CD1c-positive myeloid dendritic cell (primary cell): ENCODE data around the gene LRMDA.

ENCODE experiments used
- DNase-seq: peaks from one replicate; pipeline ENCODE4 v3.0.0-alpha.2; 2016; ENCODE audit errors: extremely low spot score

Gene LRMDA

GRCh38 chr10:76257816-76258215 lies 826.4 kb downstream of the LRMDA start:
- DNase-seq = no peak

- no peak for DNase-seq
These were observed 834.2 kb downstream of the LRMDA start for GRCh38 chr10:76265441-76266113.

- no peak for DNase-seq
These were observed 837.1 kb downstream of the LRMDA start for GRCh38 chr10:76268530-76268929.

GRCh38 chr10:76268954-76269353 lies 837.5 kb downstream of the LRMDA start:
- DNase-seq = no peak

GRCh38 chr10:76270464-76270863 lies 839.0 kb downstream of the LRMDA start:
- no peak for DNase-seq

GRCh38 chr10:76274933-76275332 lies 843.5 kb downstream of the LRMDA start:
- no peak for DNase-seq

- no peak for DNase-seq
These were observed 847.5 kb downstream of the LRMDA start for GRCh38 chr10:76278811-76279460.

- no peak for DNase-seq
These were observed 850.2 kb downstream of the LRMDA start for GRCh38 chr10:76281659-76282058.

- no peak for DNase-seq
These were observed 850.9 kb downstream of the LRMDA start for GRCh38 chr10:76282061-76283025.

GRCh38 chr10:76284351-76284750 lies 852.9 kb downstream of the LRMDA start:
- no peak for DNase-seq

GRCh38 chr10:76285012-76285411 lies 853.6 kb downstream of the LRMDA start:
- DNase-seq = no peak

GRCh38 chr10:76285515-76285914 lies 854.1 kb downstream of the LRMDA start:
- DNase-seq = no peak

GRCh38 chr10:76286536-76286935 lies 855.1 kb downstream of the LRMDA start:
- no peak for DNase-seq

GRCh38 chr10:76287856-76288255 lies 856.4 kb downstream of the LRMDA start:
- no peak for DNase-seq

GRCh38 chr10:76291175-76291574 lies 859.8 kb downstream of the LRMDA start:
- no peak for DNase-seq

GRCh38 chr10:76291885-76292284 lies 860.5 kb downstream of the LRMDA start:
- no peak for DNase-seq

- no peak for DNase-seq
These were observed 865.5 kb downstream of the LRMDA start for GRCh38 chr10:76296957-76297356.

- DNase-seq = no peak
These were observed 865.9 kb downstream of the LRMDA start for GRCh38 chr10:76297358-76297757.

- DNase-seq = no peak
These were observed 866.4 kb downstream of the LRMDA start for GRCh38 chr10:76297780-76298281.

GRCh38 chr10:76298329-76298728 lies 866.9 kb downstream of the LRMDA start:
- no peak for DNase-seq

GRCh38 chr10:76299501-76299900 lies 868.1 kb downstream of the LRMDA start:
- no peak for DNase-seq

- no peak for DNase-seq
These were observed 869.8 kb downstream of the LRMDA start for GRCh38 chr10:76301211-76301610.
